NCI-H128 (cell line): ENCODE data around the gene MAPK10.
"Not testable (repeated sequence)": the region's sequence is repeated elsewhere in the genome, so short reads cannot be mapped to it uniquely, and the experiment has no call there.

Source experiments
- DNase-seq: peaks from one replicate; lab custom pipeline; 2025; ENCODE audit not compliant: unreplicated experiment; lab: John Stamatoyannopoulos, UW

The MAPK10 gene

GRCh38 chr4:85995361-85995760, 364.5 kb downstream of the MAPK10 start:
- no peak for DNase-seq

GRCh38 chr4:85994576-85994975, 365.3 kb downstream of the MAPK10 start:
- no peak for DNase-seq

- DNase-seq: no peak
Observed at GRCh38 chr4:85993641-85994040, 366.2 kb downstream of the MAPK10 start.

- no peak for DNase-seq
Observed at GRCh38 chr4:85986266-85986665, 373.6 kb downstream of the MAPK10 start.

GRCh38 chr4:85979276-85979675, 380.6 kb downstream of the MAPK10 start:
- no peak for DNase-seq

- DNase-seq: no peak
Observed at GRCh38 chr4:85970535-85970934, 389.3 kb downstream of the MAPK10 start.

GRCh38 chr4:85968945-85969819, 390.7 kb downstream of the MAPK10 start:
- peak; percentile 19 for DNase-seq

- DNase-seq: no peak
Observed at GRCh38 chr4:85967872-85968271, 392.0 kb downstream of the MAPK10 start.

GRCh38 chr4:85966373-85966772, 393.5 kb downstream of the MAPK10 start:
- no peak for DNase-seq

- no peak for DNase-seq
Observed at GRCh38 chr4:85965529-85965928, 394.3 kb downstream of the MAPK10 start.

GRCh38 chr4:85965017-85965416, 394.8 kb downstream of the MAPK10 start:
- not testable (repeated sequence) for DNase-seq

GRCh38 chr4:85964298-85964697, 395.6 kb downstream of the MAPK10 start:
- DNase-seq: no peak

- DNase-seq: no peak
Observed at GRCh38 chr4:85963231-85963630, 396.6 kb downstream of the MAPK10 start.

- DNase-seq: no peak
Observed at GRCh38 chr4:85961887-85962286, 398.0 kb downstream of the MAPK10 start.

GRCh38 chr4:85956293-85956945, 403.4 kb downstream of the MAPK10 start:
- DNase-seq: no peak

GRCh38 chr4:85955620-85956292, 404.1 kb downstream of the MAPK10 start:
- no peak for DNase-seq

- DNase-seq: no peak
Observed at GRCh38 chr4:85953651-85954018, 406.2 kb downstream of the MAPK10 start.

GRCh38 chr4:85952972-85953650, 406.7 kb downstream of the MAPK10 start:
- no peak for DNase-seq

GRCh38 chr4:85952528-85952927, 407.3 kb downstream of the MAPK10 start:
- no peak for DNase-seq

- DNase-seq: no peak
Observed at GRCh38 chr4:85951099-85951498, 408.8 kb downstream of the MAPK10 start.

- no peak for DNase-seq
Observed at GRCh38 chr4:85946821-85947220, 413.0 kb downstream of the MAPK10 start.
